GM12875 (cell line): ENCODE measurements around the gene A2M.

ENCODE experiments used
- H3K4me3 ChIP-seq: one replicate; pipeline ENCODE4 v1.5.1; 2011; ENCODE audit warnings: low read depth, low read length, control low read depth
- TF ChIP-seq, protein P1 (sequence below): IDR thresholded peaks from 2 replicates; pipeline ENCODE4 v1.5.1; 2011; ENCODE audit warnings: low read depth, mild to moderate bottlenecking, control low read depth, inconsistent platforms, low read length, moderate library complexity, borderline replicate concordance; ENCODE audit not compliant: insufficient read depth

Gene A2M

DNA sequence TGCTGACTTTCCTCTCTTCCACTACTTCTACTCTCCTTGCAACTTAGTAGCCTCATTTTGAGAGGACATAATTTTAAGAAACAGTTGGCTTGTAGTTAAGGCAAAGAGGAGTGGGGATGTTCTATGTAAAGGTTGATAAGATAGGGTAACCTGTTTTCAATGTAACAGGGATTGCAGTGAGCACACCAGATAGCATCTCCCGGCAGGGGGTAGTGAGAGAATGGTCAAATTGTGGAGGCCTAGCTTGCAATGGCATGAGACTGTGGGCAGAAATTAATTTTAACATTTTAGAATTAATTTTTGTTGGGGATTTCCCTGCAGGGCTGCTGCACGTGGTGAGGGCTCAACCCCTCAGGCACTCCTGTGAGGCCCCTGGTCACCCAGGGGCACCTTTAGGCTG is 84.9 kb downstream of the A2M start:
- no peak overlapping the region for H3K4me3 ChIP-seq
- TF ChIP-seq, protein P1, sequence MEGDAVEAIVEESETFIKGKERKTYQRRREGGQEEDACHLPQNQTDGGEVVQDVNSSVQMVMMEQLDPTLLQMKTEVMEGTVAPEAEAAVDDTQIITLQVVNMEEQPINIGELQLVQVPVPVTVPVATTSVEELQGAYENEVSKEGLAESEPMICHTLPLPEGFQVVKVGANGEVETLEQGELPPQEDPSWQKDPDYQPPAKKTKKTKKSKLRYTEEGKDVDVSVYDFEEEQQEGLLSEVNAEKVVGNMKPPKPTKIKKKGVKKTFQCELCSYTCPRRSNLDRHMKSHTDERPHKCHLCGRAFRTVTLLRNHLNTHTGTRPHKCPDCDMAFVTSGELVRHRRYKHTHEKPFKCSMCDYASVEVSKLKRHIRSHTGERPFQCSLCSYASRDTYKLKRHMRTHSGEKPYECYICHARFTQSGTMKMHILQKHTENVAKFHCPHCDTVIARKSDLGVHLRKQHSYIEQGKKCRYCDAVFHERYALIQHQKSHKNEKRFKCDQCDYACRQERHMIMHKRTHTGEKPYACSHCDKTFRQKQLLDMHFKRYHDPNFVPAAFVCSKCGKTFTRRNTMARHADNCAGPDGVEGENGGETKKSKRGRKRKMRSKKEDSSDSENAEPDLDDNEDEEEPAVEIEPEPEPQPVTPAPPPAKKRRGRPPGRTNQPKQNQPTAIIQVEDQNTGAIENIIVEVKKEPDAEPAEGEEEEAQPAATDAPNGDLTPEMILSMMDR = no peak

DNA sequence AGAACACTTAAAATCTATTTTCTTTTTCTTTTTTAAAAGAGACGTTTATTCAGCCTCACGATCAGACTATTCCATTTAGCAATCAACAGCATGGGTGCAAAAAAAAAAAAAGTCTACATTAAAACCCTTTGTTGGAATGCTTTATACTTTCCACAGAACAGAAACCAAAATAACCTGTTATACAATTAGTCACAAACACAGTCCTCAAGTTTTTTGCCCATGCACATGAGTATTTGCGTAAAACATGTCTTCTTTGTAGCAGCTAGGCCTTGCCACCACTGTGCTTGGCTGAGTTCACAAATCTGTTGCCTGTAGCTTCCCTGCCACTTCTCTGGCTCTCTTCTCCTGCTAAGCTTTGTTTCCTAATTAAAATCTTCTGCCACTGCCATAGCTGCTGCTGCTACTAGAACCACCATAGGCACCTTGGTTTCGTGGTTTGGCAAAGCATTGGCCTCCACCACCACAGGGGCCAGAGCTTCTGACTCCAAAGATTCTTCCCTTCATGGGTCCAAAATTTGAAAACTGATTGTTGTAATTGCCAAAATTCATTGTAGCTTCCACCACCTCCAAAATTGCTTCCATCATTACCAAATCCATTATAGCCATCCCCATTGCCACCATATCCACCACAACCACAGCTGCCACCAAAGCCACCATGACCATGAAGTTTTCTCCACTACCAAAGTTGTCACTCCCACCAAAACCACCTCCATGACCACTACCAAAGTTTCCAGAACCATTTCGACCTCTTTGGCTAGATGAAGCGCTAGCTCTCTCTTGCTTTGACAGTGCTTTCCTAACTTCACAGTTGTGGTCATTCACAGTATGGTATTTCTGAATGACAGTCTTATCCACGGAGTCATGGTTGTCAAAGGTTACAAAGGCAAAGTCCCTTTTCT is 88.3 kb downstream of the A2M start:
- no peak overlapping the region for H3K4me3 ChIP-seq
- TF ChIP-seq, protein P1 = no peak

DNA sequence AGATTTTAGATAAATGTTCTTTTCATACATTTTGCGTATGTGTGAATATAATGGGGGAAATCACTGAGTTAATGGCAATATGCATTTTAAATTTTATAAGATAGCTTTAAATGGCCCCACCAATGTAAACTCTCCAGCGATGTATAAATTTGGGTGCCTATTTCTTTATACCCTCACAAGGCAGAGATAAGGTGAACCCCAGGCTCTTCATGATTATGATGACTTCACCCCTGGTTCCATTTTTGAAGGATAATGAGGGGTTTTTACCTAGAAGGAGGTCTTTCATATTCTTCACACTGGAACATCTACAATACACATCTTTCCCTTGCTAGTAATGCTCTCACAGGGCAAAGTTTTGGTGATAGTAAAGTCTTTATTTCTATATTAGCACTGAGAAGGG is 91.2 kb downstream of the A2M start:
- TF ChIP-seq, protein P1 = no peak
- no peak overlapping the region for H3K4me3 ChIP-seq

DNA sequence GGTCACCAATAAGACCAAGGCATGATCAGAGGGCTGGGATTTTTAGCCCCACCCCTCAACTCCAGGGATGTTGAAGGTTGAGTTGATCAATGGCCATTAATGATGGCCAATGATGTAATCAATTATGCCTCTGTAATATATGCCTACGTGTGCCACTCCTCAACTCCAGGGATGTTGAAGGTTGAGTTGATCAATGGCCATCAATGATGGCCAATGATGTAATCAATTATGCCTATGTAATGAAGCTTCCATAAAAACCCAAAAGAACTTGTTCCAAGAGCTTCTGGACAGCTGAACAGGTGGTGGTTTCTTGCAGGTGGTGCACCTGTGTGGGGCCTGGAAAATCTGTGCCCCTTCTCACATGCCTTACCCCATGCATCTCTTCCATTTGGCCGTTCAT is 93.1 kb downstream of the A2M start:
- TF ChIP-seq, protein P1 = no peak
- no peak overlapping the region for H3K4me3 ChIP-seq
